Keratinocyte (primary cell): ENCODE measurements around the gene MORN5. TPM values are rescaled to one million over a fixed set of nuclear protein-coding genes. Genes with fewer than 3 reads are reported as not detected.

Experiments
- DNase-seq: peaks from one replicate; pipeline ENCODE4 v3.0.0-alpha.2; 2011; ENCODE audit warnings: low read depth, missing footprints, low spot score
- FAIRE-seq: peaks from 2 replicates; lab custom pipeline; 2011; peaks lifted over from hg19 to GRCh38; lab: Jason Lieb, UNC
- H2AFZ ChIP-seq: 2 replicates; pipeline ENCODE4 v1.6.0; 2012; ENCODE audit warnings: low read length, control low read depth, inconsistent platforms; ENCODE audit not compliant: control insufficient read depth
- H3K27ac ChIP-seq: 2 replicates; pipeline ENCODE4 v1.5.1; 2011; ENCODE audit warnings: low read length; ENCODE audit not compliant: control insufficient read depth, insufficient read depth
- H3K27me3 ChIP-seq: 3 replicates; pipeline ENCODE4 v1.6.0; 2011; ENCODE audit warnings: low read length; ENCODE audit not compliant: control insufficient read depth, insufficient read depth; ENCODE audit errors: extremely low read depth
- H3K36me3 ChIP-seq, 2 experiments: 2 replicates in 1 of 2; 3 replicates in 1 of 2; pipeline ENCODE4 v1.5.1; 2011; ENCODE audit warnings: low read length in 2 of 2, mild to moderate bottlenecking in 1 of 2; ENCODE audit not compliant: control insufficient read depth in 2 of 2, insufficient read depth in 2 of 2; ENCODE audit errors: extremely low read depth in 1 of 2
- H3K4me1 ChIP-seq: 3 replicates; pipeline ENCODE4 v1.5.1; 2011; ENCODE audit warnings: low read length; ENCODE audit not compliant: control insufficient read depth, insufficient read depth; ENCODE audit errors: extremely low read depth
- H3K4me2 ChIP-seq: 3 replicates; pipeline ENCODE4 v1.6.0; 2011; ENCODE audit warnings: low read depth, low read length; ENCODE audit not compliant: control insufficient read depth, insufficient read depth; ENCODE audit errors: extremely low read depth
- H3K4me3 ChIP-seq, 3 experiments: fragments of 200-600 bp in 1 of 3; sonication (generic) in 1 of 3; 2 replicates in 2 of 3; 3 replicates in 1 of 3; pipeline ENCODE4 v1.5.1; 2011 to 2016; ENCODE audit warnings: low read length in 3 of 3, mild to moderate bottlenecking in 3 of 3, control low read depth in 2 of 3, inconsistent platforms in 1 of 3, low read depth in 1 of 3, mixed read lengths in 1 of 3, mixed run types in 1 of 3, moderate library complexity in 1 of 3; ENCODE audit not compliant: control insufficient read depth in 2 of 3, insufficient read depth in 2 of 3; ENCODE audit errors: extremely low read depth in 1 of 3
- H3K79me2 ChIP-seq: 2 replicates; pipeline ENCODE4 v1.6.0; 2012; ENCODE audit warnings: low read length; ENCODE audit not compliant: control insufficient read depth, insufficient read depth
- H3K9ac ChIP-seq: 3 replicates; pipeline ENCODE4 v1.6.0; 2011; ENCODE audit warnings: low read length; ENCODE audit not compliant: control insufficient read depth, insufficient read depth; ENCODE audit errors: extremely low read depth
- H3K9me1 ChIP-seq: 3 replicates; pipeline ENCODE4 v1.6.0; 2011; ENCODE audit warnings: low read length; ENCODE audit not compliant: control insufficient read depth, insufficient read depth; ENCODE audit errors: extremely low read depth
- H3K9me3 ChIP-seq: 2 replicates; pipeline ENCODE4 v1.5.1; 2012; ENCODE audit warnings: low read depth, low read length; ENCODE audit not compliant: control insufficient read depth
- H4K20me1 ChIP-seq: 3 replicates; pipeline ENCODE4 v1.6.0; 2011; ENCODE audit warnings: low read length; ENCODE audit not compliant: control insufficient read depth, insufficient read depth; ENCODE audit errors: extremely low read depth
- CTCF ChIP-seq, 3 experiments: IDR thresholded peaks in 1 of 3; conservative IDR thresholded peaks in 1 of 3; optimal IDR thresholded peaks in 1 of 3; 2 replicates in 2 of 3; 3 replicates in 1 of 3; pipeline versions ENCODE3 to v1.5.1; 2011; ENCODE audit warnings: low read length in 3 of 3, mild to moderate bottlenecking in 3 of 3, moderate library complexity in 2 of 3, control low read depth in 1 of 3, inconsistent platforms in 1 of 3; ENCODE audit not compliant: insufficient read depth in 2 of 3; ENCODE audit errors: extremely low read depth in 1 of 3
- EZH2 ChIP-seq: IDR thresholded peaks from one replicate; pipeline ENCODE4 v1.6.1; 2012; ENCODE audit warnings: inconsistent platforms, mild to moderate bottlenecking, low read length, moderate library complexity
- dilution Hi-C: fragments of 300-500 bp; cut with MboI; formaldehyde crosslinking; loops from one replicate; pipeline ENCODE4 v1.7.0; 2020; ENCODE audit warnings: low sequenced_read_pairs; ENCODE audit not compliant: extremely low pct_ligation_motif_present
- polyA plus RNA-seq, 5 experiments: library from polyadenylated mRNA; depleted of rRNA in 3 of 5; stranded (reverse) in 3 of 5; stranded (forward) in 1 of 5; unstranded in 1 of 5; fragments of >200 nt; gene quantifications; 1 replicate in 1 of 5; 2 replicates in 3 of 5; 3 replicates in 1 of 5; pipeline versions ENCODE4 v1.2.1 to v1.2.3, GENCODE V29; 2011 to 2012; ENCODE audit warnings: missing spikeins in 2 of 5, low read depth in 1 of 5, low replicate concordance in 1 of 5

Gene MORN5
- polyA plus RNA-seq, 1 donor (not counting 4 experiments of a cell fraction or from before 2014, with no cell fraction given) = not detected

GRCh38 chr9:122216138-122216797, 56.6 kb downstream of the MORN5 start:
- Histone ChIP-seq H3K4me1 (peaks cover 11% of the 10 kb centered on the region), H3K4me2 (no peak overlapping the region), H3K9ac (no peak overlapping the region), H3K27ac (no peak overlapping the region), H3K79me2 (no peaks in the 10 kb centered on the region), H2AFZ (no peak overlapping the region), H3K4me3 (no peak overlapping the region), H3K36me3 (no peaks in the 10 kb centered on the region), H3K9me1 (no peaks in the 10 kb centered on the region), H3K9me3 (no peaks in the 10 kb centered on the region), H4K20me1 (peaks cover 3% of the 10 kb centered on the region), H3K27me3 (peaks cover 95% of the 10 kb centered on the region)
- FAIRE-seq (no peak), DNase-seq (no peak)
- dilution Hi-C loops = no loop called here
- no peak for TF ChIP-seq CTCF (optimal IDR thresholded peaks at IDR 0.05 in 1 of 3, IDR thresholded peaks at IDR 0.05 in 1 of 3, conservative IDR thresholded peaks at IDR 0.05 in 1 of 3; ENCODE audit: extremely low read depth in 1 of 3, insufficient read depth in 2 of 3, low read length in 3 of 3)

- DNase-seq = no peak
- H3K4me2 ChIP-seq = no peak overlapping the region
- H4K20me1 ChIP-seq = peaks cover 3% of the 10 kb centered on the region
These were observed 57.2 kb downstream of the MORN5 start for GRCh38 chr9:122216798-122217418.

More at GRCh38 chr9:122216798-122217418, 57.2 kb downstream of the MORN5 start:
- dilution Hi-C loops = no loop called here
- H3K4me1 ChIP-seq = peaks cover 11% of the 10 kb centered on the region
- FAIRE-seq = no peak
- no peak for TF ChIP-seq EZH2
- no peak for TF ChIP-seq CTCF (optimal IDR thresholded peaks at IDR 0.05 in 1 of 3, IDR thresholded peaks at IDR 0.05 in 1 of 3, conservative IDR thresholded peaks at IDR 0.05 in 1 of 3; ENCODE audit: extremely low read depth in 1 of 3, insufficient read depth in 2 of 3, low read length in 3 of 3)
- no peak overlapping the region for H2AFZ ChIP-seq
- no peaks in the 10 kb centered on the region for H3K36me3 ChIP-seq
- H3K27me3 ChIP-seq = peaks cover 95% of the 10 kb centered on the region
- H3K27ac ChIP-seq = no peak overlapping the region
- H3K9ac ChIP-seq = no peak overlapping the region
- no peaks in the 10 kb centered on the region for H3K9me1 ChIP-seq
- H3K4me3 ChIP-seq = no peak overlapping the region
- H3K79me2 ChIP-seq = no peaks in the 10 kb centered on the region
- H3K9me3 ChIP-seq = no peaks in the 10 kb centered on the region
